ENCODE results near the gene RPS14. TPM values are rescaled to one million over a fixed set of nuclear protein-coding genes. Genes with fewer than 3 reads are reported as not detected.
A peak's percentile ranks its signal among the peaks of the same experiment; 100 is the strongest.

RPS14 gene
- total and polyA plus RNA-seq, 2 of the 8 experiments (the other 6 are each of a cell fraction or from before 2014, with no cell fraction given) = 2,548 to 6,423 TPM

DNA sequence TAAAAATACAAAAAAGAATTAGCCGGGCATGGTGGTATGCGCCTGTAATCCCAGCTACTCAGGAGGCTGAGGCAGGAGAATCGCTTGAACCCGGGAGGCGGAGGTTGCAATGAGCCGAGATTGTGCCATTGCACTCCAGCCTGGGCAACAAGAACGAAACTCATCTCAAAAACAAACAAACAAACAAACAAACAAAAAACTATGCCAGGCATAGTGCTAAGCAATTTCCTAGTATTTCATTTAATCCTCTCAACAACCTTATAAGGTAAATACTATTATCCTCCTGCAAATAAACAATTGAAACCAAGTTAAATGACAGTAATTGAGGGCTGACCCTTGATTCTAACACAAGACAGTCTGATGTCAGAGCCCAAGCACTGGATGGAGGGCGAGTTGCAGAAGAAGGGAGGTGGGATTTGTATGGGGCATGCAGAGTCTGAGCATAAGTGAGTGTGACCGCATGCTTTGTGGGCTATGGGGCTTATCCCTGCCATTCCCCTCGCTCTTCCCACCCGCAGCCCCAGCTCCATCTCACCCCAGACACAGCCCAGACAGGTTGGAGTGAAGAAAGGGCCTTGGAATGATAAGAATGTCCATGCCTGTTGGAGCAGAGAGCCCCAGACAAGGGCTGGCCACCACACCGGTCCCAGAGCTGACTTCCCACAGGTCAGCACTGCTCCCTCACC is 24.3 kb upstream of the RPS14 start (continued):
- TF ChIP-seq NRF1 (IDR thresholded peaks at IDR 0.05; ENCODE audit: low read depth, low read length) (no peak), POLR2AphosphoS5 (IDR thresholded peaks at IDR 0.05; ENCODE audit: low read depth, low read length) (no peak), TEAD4 (IDR thresholded peaks at IDR 0.05; ENCODE audit: low read depth, low read length) (peak; percentile 93), MAFK (IDR thresholded peaks at IDR 0.05; ENCODE audit: low read depth, low read length) (no peak)
